Activated naive CD8-positive, alpha-beta T cell treated with anti-CD3 and anti-CD28 coated beads for 36 hours (primary cell): ENCODE data around the gene EIF3K. TPM values are rescaled to one million over a fixed set of nuclear protein-coding genes. Genes with fewer than 3 reads are reported as not detected.
"Not testable (repeated sequence)": the region's sequence is repeated elsewhere in the genome, so short reads cannot be mapped to it uniquely, and the experiment has no call there.

Experiments
- DNase-seq: peaks from one replicate; pipeline ENCODE4 v3.0.0; 2021
- H3K27ac Mint-ChIP-seq: one replicate; pipeline ENCODE4 v1.8.0; 2022; ENCODE audit warnings: mild to moderate bottlenecking, moderate library complexity, mixed read lengths
- H3K27me3 Mint-ChIP-seq: one replicate; pipeline ENCODE4 v1.8.0; 2022; ENCODE audit warnings: mild to moderate bottlenecking, mixed read lengths
- H3K36me3 Mint-ChIP-seq: one replicate; pipeline ENCODE4 v1.8.0; 2021; ENCODE audit warnings: mild to moderate bottlenecking, mixed read lengths
- H3K4me1 Mint-ChIP-seq: one replicate; pipeline ENCODE4 v1.8.0; 2021; ENCODE audit warnings: mixed read lengths
- H3K4me3 Mint-ChIP-seq: one replicate; pipeline ENCODE4 v1.8.0; 2022; ENCODE audit warnings: mild to moderate bottlenecking, moderate library complexity, mixed read lengths
- H3K9me3 Mint-ChIP-seq: one replicate; pipeline ENCODE4 v1.8.0; 2022; ENCODE audit warnings: mixed read lengths
- total RNA-seq, 2 experiments: library from RNA; stranded (reverse); gene quantifications; one replicate each; pipeline ENCODE4 v1.2.3, GENCODE V29; 2021

Gene EIF3K
- total RNA-seq, 2 experiments from 2014 or later = 312 to 321 TPM

GRCh38 chr19:38602856-38603255 is 16.1 kb upstream of the EIF3K start:
- H3K36me3 Mint-ChIP-seq = peaks cover 16% of the 10 kb centered on the region
- not testable (repeated sequence) for H3K4me3 Mint-ChIP-seq, H3K27me3 Mint-ChIP-seq, H3K4me1 Mint-ChIP-seq, H3K9me3 Mint-ChIP-seq, DNase-seq, H3K27ac Mint-ChIP-seq

- H3K27ac Mint-ChIP-seq = no peak overlapping the region
- H3K27me3 Mint-ChIP-seq = no peaks in the 10 kb centered on the region
Measured at GRCh38 chr19:38606131-38606530, 12.9 kb upstream of the EIF3K start.

GRCh38 chr19:38614289-38614688 is 4.7 kb upstream of the EIF3K start:
- Mint-ChIP-seq H3K36me3 (peaks cover 39% of the 10 kb centered on the region), H3K4me1 (peaks cover 20% of the 10 kb centered on the region), H3K27ac (no peak overlapping the region), H3K4me3 (no peak overlapping the region), H3K9me3 (no peaks in the 10 kb centered on the region), H3K27me3 (no peaks in the 10 kb centered on the region)
- DNase-seq = no peak

More at GRCh38 chr19:38606131-38606530, 12.9 kb upstream of the EIF3K start:
- H3K4me3 Mint-ChIP-seq = no peak overlapping the region
- DNase-seq = no peak
- H3K9me3 Mint-ChIP-seq = no peaks in the 10 kb centered on the region
- peaks cover 2% of the 10 kb centered on the region for H3K4me1 Mint-ChIP-seq
- peaks cover 25% of the 10 kb centered on the region for H3K36me3 Mint-ChIP-seq

GRCh38 chr19:38615007-38615581 is 3.9 kb upstream of the EIF3K start:
- Mint-ChIP-seq H3K27me3 (no peaks in the 10 kb centered on the region), H3K27ac (peak overlapping the region; percentile 32), H3K4me3 (peak overlapping the region; percentile 29), H3K4me1 (peaks cover 26% of the 10 kb centered on the region), H3K36me3 (peaks cover 42% of the 10 kb centered on the region), H3K9me3 (no peaks in the 10 kb centered on the region)
- DNase-seq = no peak

GRCh38 chr19:38616265-38616664 is 2.7 kb upstream of the EIF3K start:
- peak overlapping the region; percentile 98 for H3K27ac Mint-ChIP-seq
- peaks cover 33% of the 10 kb centered on the region for H3K36me3 Mint-ChIP-seq
- peaks cover 33% of the 10 kb centered on the region for H3K4me1 Mint-ChIP-seq
- H3K27me3 Mint-ChIP-seq = no peaks in the 10 kb centered on the region
- DNase-seq = no peak
- H3K4me3 Mint-ChIP-seq = peak overlapping the region; percentile 100
- H3K9me3 Mint-ChIP-seq = no peaks in the 10 kb centered on the region

- DNase-seq = peak; percentile 22
- Mint-ChIP-seq H3K27ac (peak overlapping the region; percentile 98), H3K36me3 (peaks cover 40% of the 10 kb centered on the region), H3K27me3 (no peaks in the 10 kb centered on the region), H3K4me1 (peaks cover 33% of the 10 kb centered on the region), H3K9me3 (no peaks in the 10 kb centered on the region), H3K4me3 (peak overlapping the region; percentile 100)
Measured at GRCh38 chr19:38617283-38617763, 1.7 kb upstream of the EIF3K start.

- H3K36me3 Mint-ChIP-seq = peaks cover 37% of the 10 kb centered on the region
- H3K27me3 Mint-ChIP-seq = no peaks in the 10 kb centered on the region
- H3K4me1 Mint-ChIP-seq = peaks cover 33% of the 10 kb centered on the region
- peak within 1 kb of the TSS; percentile 98 for H3K27ac Mint-ChIP-seq
- H3K9me3 Mint-ChIP-seq = no peaks in the 10 kb centered on the region
- peak within 1 kb of the TSS; percentile 100 for H3K4me3 Mint-ChIP-seq
- DNase-seq = peak; percentile 78
Measured at GRCh38 chr19:38617764-38618589, 1.0 kb upstream of the EIF3K start, which contains the start of gene MAP4K1. Gene MAP4K1, minus strand, starts transcription at chr19:38617953. Its CDS starts 58 bp downstream, at chr19:38617895.

- Mint-ChIP-seq H3K9me3 (no peaks in the 10 kb centered on the region), H3K36me3 (peaks cover 32% of the 10 kb centered on the region), H3K4me1 (peaks cover 29% of the 10 kb centered on the region), H3K27me3 (no peaks in the 10 kb centered on the region), H3K27ac (peak overlapping the region; percentile 98), H3K4me3 (peak overlapping the region; percentile 100)
- DNase-seq = no peak
Measured at GRCh38 chr19:38619361-38620174, 580 bp downstream of the EIF3K start.

GRCh38 chr19:38624822-38625221 is 5.8 kb downstream of the EIF3K start:
- H3K9me3 Mint-ChIP-seq = no peaks in the 10 kb centered on the region
- H3K36me3 Mint-ChIP-seq = peaks cover 33% of the 10 kb centered on the region
- no peak overlapping the region for H3K4me3 Mint-ChIP-seq
- no peak overlapping the region for H3K27ac Mint-ChIP-seq
- no peaks in the 10 kb centered on the region for H3K27me3 Mint-ChIP-seq
- no peak for DNase-seq
- peaks cover 10% of the 10 kb centered on the region for H3K4me1 Mint-ChIP-seq

- no peaks in the 10 kb centered on the region for H3K9me3 Mint-ChIP-seq
- no peak overlapping the region for H3K4me3 Mint-ChIP-seq
- no peak overlapping the region for H3K27ac Mint-ChIP-seq
- H3K27me3 Mint-ChIP-seq = no peaks in the 10 kb centered on the region
- H3K36me3 Mint-ChIP-seq = peaks cover 30% of the 10 kb centered on the region
- H3K4me1 Mint-ChIP-seq = no peaks in the 10 kb centered on the region
- DNase-seq = no peak
Measured at GRCh38 chr19:38626401-38626800, 7.4 kb downstream of the EIF3K start.

- Mint-ChIP-seq H3K27ac (no peak overlapping the region), H3K4me3 (no peak overlapping the region), H3K27me3 (no peaks in the 10 kb centered on the region), H3K9me3 (no peaks in the 10 kb centered on the region), H3K36me3 (peaks cover 32% of the 10 kb centered on the region), H3K4me1 (peaks cover 4% of the 10 kb centered on the region)
- no peak for DNase-seq
Measured at GRCh38 chr19:38629568-38629967, 10.6 kb downstream of the EIF3K start.

GRCh38 chr19:38631301-38631700 is 12.3 kb downstream of the EIF3K start:
- not testable (repeated sequence) for H3K4me3 Mint-ChIP-seq, H3K9me3 Mint-ChIP-seq, H3K27ac Mint-ChIP-seq, H3K27me3 Mint-ChIP-seq, DNase-seq
- Mint-ChIP-seq H3K36me3 (peaks cover 38% of the 10 kb centered on the region), H3K4me1 (peaks cover 15% of the 10 kb centered on the region)

GRCh38 chr19:38631811-38632475 is 13.0 kb downstream of the EIF3K start:
- H3K27ac Mint-ChIP-seq = not testable (repeated sequence)

GRCh38 chr19:38632476-38633213 is 13.7 kb downstream of the EIF3K start:
- no peak overlapping the region for H3K4me3 Mint-ChIP-seq
- H3K4me1 Mint-ChIP-seq = peaks cover 25% of the 10 kb centered on the region
- H3K36me3 Mint-ChIP-seq = peaks cover 39% of the 10 kb centered on the region
- no peak for DNase-seq
- no peaks in the 10 kb centered on the region for H3K9me3 Mint-ChIP-seq
- peak overlapping the region; percentile 31 for H3K27ac Mint-ChIP-seq
- H3K27me3 Mint-ChIP-seq = no peaks in the 10 kb centered on the region

More at GRCh38 chr19:38631811-38632475, 13.0 kb downstream of the EIF3K start:
- H3K36me3 Mint-ChIP-seq = peaks cover 37% of the 10 kb centered on the region
- H3K4me3 Mint-ChIP-seq, H3K27me3 Mint-ChIP-seq, H3K9me3 Mint-ChIP-seq, DNase-seq: not testable (repeated sequence)
- H3K4me1 Mint-ChIP-seq = peaks cover 19% of the 10 kb centered on the region
